ENCODE data around the gene PRMT2.
A peak's percentile ranks its signal among the peaks of the same experiment; 100 is the strongest.
"Not testable (repeated sequence)": the region's sequence is repeated elsewhere in the genome, so short reads cannot be mapped to it uniquely, and the experiment has no call there.

PRMT2 gene

DNA sequence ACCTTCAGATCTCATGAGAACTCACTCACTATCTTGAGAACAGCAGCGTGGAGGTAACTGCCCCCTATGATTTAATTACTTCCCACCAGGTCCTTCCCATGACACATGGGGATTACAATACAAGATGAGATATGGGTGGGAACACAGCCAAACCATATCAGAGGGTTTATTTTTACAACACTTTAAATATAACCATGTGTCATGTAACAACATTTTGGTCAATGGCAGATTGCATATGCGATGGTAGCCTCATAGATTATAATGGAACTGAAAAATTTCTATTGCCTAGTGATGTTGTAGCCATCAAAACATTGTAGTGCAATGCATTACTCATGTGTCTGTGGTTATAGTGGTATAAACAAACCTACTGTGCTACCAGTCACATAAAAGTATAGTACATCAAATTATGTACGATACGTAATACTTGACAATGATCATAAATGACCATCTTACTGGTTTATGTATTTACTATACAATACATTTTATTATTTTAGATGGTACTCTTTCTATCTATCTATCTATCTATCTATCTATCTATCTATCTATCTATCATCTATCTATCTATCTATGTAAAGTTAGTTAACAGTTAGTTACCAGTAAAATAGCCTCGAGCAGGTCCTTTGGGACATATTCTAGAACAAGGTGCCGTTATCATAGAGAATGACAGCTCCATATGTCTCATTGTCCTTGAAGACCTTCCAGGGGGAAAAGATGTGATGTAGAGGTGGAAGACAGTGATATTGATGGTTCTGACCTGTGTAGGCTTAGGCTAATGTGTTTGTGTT is 18.0 kb upstream of the PRMT2 start:
- no peak for DNase-seq (ENCODE audit: low read depth in 1 of 2, low spot score in 1 of 2)

GRCh38 chr21:46618738-46619379 is 16.6 kb upstream of the PRMT2 start:
- no peak for DNase-seq (ENCODE audit: low read depth in 1 of 2, low spot score in 1 of 2)

DNA sequence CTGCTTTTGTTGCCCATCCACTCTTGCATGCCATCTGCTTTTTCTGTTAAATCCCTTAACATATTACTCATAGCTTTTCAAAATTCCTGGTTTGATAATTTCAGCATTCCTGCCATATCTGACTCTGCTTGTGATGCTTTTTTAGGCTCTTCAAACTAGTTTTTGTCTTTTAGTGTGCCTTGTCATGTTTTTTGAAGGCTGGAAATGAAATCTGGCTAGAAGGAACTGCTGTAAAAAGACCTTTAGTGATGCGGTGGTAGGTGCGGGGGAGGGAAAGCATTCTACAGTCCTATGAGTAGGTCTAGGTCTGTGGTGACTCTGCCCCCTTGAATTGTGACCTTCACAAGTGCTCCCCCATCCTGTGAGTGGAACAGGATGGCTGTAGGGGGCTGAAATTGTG is 15.6 kb upstream of the PRMT2 start:
- no peak for DNase-seq (ENCODE audit: low read depth in 1 of 2, low spot score in 1 of 2)

DNA sequence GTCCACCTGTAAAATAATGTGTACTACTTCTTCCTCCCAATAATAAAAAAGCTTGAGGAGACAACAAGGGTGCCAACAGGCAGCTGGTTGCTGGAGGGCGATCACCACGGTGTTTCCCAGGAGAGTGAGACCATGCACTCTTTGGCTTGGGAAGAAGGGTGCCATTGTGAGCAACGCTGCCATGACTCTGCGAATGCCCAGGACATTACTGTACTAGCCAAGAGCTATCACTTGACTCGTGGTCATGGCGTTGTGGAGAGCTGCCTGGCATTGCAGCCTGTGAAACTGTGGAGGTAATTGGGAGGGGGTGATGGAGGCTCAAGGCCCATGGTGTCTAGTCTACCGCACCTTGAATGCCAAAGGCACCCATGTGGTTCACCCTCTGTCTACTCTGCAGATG is 14.6 kb upstream of the PRMT2 start:
- no peak for DNase-seq (ENCODE audit: low read depth in 1 of 2, low spot score in 1 of 2)

DNA sequence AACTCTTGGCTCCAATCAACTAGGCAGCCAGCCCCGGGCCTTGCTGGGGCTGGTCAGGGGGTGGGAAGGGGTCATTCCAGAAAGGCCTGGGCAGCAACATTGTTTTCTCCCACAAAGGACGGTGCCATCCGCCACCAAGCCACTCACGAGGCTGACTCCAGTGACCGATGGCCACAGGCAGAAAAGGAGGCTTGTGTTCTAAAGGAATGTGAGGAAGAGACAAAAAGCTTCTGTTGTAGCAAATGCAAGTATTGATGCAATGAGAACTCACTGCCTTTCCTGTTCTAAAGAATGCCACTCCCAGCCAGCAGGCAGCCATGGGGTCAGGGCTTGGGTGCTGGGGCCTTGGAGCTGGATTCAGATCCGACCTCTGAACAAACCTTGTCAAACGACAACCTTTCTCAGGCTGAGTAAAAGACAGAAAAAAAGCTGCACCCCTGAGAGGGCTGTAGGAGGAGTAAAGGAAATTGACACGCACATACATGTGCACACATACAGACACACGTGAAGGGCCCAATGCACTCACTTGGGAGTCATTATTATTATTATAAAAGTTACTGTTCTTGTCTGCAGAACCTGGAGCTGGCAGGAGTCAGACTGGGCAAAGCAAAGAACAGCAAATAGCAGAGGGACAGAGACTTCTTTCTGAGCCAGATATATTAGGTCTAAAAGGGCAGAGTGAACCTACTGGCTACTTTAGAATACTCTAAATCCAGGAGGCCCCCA is 13.9 kb upstream of the PRMT2 start:
- no peak for DNase-seq (ENCODE audit: low read depth in 1 of 2, low spot score in 1 of 2)

DNA sequence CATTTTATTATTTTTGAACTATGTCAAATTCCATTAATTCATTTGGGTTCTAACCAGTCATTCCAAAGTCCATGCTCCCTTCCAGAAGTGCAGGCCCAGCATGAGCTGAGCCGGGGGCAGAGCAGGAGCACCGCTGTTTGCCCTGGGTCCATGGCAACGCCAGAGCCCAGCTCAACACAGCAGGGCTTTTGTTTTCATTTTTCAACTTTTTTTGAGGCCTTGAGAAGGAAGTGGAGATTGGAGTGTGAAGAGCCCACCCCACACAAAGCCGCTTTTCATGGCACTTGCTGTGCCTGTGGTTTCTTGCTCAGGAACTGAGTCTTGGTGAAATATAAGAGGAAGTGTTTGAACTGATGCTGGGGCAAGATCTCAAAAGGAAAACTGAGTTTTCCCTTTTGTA is 13.2 kb upstream of the PRMT2 start:
- DNase-seq (ENCODE audit: low read depth in 1 of 2, low spot score in 1 of 2) = no peak

GRCh38 chr21:46624050-46624449 is 11.4 kb upstream of the PRMT2 start:
- DNase-seq (ENCODE audit: low read depth in 1 of 2, low spot score in 1 of 2) = no peak

GRCh38 chr21:46625759-46626158 is 9.7 kb upstream of the PRMT2 start:
- no peak for DNase-seq (ENCODE audit: low read depth in 1 of 2, low spot score in 1 of 2)

DNA sequence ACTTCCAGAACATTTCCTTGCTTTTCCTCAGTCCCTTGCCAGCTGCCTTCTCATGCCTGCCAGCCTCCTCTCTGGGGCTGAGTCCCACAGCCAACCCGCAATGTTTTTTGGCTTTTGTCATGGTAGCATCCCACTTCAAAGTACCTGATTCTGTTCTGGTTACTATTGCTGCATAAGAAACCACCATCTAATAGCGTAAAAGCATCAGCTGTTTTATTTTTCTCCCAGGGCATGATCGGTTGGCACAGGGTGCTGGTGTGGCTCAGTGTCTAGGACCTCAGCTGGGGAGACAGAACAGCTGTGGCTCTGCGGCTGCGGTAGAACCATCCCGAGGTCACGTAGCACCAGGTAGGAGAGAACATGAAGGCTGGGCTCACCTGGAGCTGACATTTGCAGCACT is 8.9 kb upstream of the PRMT2 start:
- no peak for DNase-seq (ENCODE audit: low read depth in 1 of 2, low spot score in 1 of 2)

GRCh38 chr21:46626975-46627501 is 8.4 kb upstream of the PRMT2 start:
- DNase-seq (ENCODE audit: low read depth in 1 of 2, low spot score in 1 of 2) = no peak

GRCh38 chr21:46627726-46628125 is 7.7 kb upstream of the PRMT2 start:
- no peak for DNase-seq (ENCODE audit: low read depth in 1 of 2, low spot score in 1 of 2)

- DNase-seq (ENCODE audit: low read depth in 1 of 2, low spot score in 1 of 2) = no peak
Measured at GRCh38 chr21:46628868-46629267, 6.6 kb upstream of the PRMT2 start.

- DNase-seq (ENCODE audit: low read depth in 1 of 2, low spot score in 1 of 2) = not testable (repeated sequence)
Measured at GRCh38 chr21:46630915-46631314, 4.6 kb upstream of the PRMT2 start.

- no peak for DNase-seq (ENCODE audit: low read depth in 1 of 2, low spot score in 1 of 2)
Measured at GRCh38 chr21:46633566-46633965, 1.9 kb upstream of the PRMT2 start.

DNA sequence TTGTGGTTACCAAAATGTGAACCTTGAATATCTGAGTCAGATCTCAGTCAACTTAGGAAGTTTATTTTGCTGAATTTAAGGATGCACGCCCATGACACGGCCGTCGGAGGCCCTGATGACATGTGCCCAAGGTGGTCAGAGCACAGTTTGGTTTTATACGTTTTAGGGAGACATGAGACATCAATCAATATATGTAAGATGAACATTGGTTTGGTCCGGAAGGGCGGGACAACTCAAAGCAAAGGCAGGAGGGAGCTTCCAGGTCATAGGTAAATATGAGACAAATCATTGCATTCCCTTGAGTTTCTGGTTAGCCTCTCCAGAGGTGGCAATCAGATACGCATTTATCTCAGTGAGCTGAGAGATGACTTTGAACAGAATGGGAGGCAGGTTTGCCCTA is 1.0 kb upstream of the PRMT2 start:
- no peak for DNase-seq (ENCODE audit: low read depth in 1 of 2, low spot score in 1 of 2)

- DNase-seq (ENCODE audit: low read depth in 1 of 2, low spot score in 1 of 2) = peak in 1 of 2 donors; percentile 20
Measured at GRCh38 chr21:46634966-46635323, 529 bp upstream of the PRMT2 start.

- no peak for DNase-seq (ENCODE audit: low read depth in 1 of 2, low spot score in 1 of 2)
Measured at GRCh38 chr21:46636181-46636512, 673 bp downstream of the PRMT2 start.

DNA sequence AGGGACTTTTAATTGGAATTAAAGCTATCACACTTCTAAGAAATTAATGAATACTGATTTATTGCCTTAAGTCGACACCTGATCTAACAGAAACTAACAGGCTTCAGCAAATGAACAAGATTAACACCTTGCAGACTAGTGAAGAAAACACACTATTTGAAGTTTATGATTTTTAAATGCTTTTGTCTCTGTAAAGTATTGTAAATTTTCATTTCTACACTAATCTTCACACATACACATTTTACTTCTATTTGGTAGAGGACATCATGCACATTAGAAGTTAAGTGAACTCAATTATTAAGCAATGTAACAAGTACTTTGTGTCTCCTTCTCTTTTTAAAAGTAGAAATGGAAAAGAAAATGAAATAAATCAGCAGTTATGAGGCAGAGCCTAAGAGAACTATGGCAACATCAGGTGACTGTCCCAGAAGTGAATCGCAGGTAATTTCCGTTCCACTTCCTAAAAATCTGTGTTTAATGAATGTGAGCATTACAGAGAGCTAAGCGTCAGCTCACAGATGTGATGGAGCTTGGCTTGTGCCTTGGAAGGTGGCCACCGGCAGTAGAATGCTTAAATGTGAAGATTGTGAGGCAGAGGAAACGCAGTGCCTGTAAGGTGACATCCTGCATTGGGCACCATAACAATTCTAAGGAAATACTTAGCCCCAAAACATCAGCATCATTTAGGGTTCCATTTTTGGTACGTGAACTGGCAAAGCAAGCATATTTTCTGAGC is 1.2 kb downstream of the PRMT2 start:
- no peak for DNase-seq (ENCODE audit: low read depth in 1 of 2, low spot score in 1 of 2)

- DNase-seq (ENCODE audit: low read depth in 1 of 2, low spot score in 1 of 2) = no peak
Measured at GRCh38 chr21:46637952-46638746, 2.7 kb downstream of the PRMT2 start.

DNA sequence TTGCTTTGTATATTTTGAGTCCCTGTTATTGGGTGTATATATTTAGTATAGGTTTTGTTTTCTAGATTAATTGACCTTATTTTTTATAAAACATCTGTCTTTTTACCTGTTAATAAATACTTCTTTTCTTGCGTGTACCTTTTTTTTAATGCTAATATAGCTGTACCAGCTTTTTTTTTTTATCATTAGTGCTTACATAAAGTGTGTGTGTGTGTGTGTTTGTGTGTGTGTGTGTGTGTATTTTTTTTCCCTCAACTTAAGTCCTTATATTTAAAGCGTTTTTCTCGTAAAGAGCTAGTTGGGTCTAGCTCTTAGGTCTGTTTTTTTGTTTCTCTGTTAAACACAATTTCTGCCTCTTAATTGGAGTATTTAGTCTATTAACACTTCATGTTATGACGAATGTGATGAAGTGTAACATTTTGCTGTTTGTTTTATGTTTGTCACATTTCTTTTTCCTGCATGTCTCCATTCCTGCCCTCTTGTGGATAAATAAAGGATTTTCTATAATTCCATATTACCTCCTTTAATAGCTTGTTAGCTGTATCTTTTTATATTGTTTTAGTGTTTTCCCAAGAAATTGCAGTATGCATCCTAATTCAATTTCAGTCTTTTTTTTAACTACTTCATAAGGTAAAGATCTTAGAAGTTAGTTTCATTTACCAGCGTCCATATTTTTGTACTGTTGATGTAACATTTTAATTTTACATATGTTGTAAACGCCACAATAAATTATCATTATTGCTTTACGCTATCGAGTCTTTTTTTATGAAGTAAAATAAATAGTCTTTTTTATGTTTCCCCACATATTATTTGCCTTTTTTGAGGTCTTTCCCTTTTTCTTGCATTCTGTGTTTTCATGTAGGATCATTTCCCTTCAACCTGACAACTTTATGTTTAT is 4.3 kb downstream of the PRMT2 start:
- no peak for DNase-seq (ENCODE audit: low read depth in 1 of 2, low spot score in 1 of 2)

All from activated CD4-positive, alpha-beta T cell treated with anti-CD3 and anti-CD28 coated beads, Interleukin-2, amount 50 U/mL, for 24 hours (primary cell).